Cerebellar nuclear complex (tissue), 1 donor: ENCODE measurements around the gene STYX.

Source experiments
- DNase-seq, 2 experiments: peaks; one replicate each; lab custom pipeline; 2025; lab: John Stamatoyannopoulos, UW

The STYX gene

DNA sequence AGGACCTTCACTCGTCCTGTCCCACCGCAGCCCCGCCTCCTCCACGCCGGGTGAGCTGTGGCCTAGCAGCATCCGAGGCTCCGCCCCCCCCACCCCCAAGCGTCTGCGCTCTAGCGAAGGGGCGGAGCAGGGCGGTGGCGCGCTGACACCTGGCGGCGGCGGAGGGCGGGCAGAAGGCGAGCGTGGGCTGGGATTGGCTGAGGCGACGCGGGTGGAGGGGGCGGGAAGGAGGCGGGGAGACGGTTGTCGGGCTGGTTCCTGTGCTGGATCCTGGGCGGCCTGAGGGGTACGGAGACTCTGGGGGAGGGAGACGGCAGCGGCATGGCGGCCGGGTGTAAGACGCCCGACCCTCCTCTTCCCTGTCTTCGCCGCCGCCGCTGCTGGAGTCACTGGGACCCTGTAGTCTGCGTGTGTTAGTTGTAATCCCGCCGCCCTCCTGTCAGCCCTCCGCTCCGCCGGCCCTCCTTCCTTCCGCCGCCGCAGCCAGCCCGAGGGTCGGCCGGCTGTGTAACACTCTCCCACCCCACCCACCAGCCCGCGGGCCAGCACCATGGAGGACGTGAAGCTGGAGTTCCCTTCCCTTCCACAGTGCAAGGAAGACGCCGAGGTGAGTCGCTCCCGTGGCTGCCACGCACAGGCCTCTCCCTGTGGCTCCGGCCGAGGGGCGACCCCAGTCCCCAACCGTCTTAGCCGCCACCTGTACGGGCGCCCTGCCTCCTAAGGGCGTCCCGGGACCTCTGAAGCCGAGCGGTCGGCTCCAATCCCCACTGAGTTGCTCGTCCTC, at the start of gene STYX:
Gene STYX (plus strand): TSS at position 242 of the 784 bp plus-strand sequence. CDS start 309 bp downstream, at position 551.
- peak; percentile 60 to 86 for DNase-seq

DNA sequence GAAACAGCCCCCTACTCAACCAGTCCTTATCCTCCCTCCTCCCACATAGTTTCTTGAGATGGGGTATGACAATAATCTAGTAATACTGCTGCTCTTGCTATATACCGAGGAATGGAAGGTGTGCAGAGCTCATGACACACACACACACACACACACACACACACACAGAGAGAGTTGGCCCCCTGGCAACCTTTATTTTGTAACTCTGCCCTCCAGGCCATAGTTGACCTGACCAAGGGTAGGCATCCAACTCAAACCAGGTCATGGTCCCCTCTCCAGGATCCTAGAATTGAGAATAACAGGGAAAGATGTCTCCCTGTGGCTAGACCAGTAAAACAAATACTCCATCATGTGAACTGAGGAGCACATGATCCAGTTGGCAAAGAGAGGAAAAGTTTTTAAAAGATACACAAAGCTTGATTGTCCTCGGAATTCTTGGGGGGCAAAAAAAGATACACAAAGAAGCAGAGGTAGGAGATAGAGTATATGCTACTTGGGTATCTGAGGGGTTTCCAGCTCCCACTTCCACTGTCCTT, 45.9 kb upstream of the STYX start:
- no peak for DNase-seq

DNA sequence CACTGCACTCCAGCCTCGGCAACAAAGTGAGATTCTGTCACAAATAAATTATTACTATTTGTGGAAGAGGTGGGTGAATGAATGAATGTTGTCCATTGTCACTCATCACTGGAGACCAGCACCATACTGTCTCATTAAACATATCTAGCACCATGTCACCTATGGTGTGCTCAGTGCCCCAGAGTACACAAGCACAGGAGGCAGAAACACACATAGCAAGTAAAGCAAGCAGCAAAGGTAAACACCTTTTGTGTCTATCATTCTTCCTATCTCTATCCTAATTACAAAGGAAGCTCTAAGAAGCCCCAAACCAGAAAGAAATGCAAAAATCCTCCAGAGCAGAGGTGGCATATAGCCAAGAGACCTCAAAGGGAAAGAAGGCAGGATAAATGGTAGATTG, 43.8 kb upstream of the STYX start:
- no peak for DNase-seq

DNA sequence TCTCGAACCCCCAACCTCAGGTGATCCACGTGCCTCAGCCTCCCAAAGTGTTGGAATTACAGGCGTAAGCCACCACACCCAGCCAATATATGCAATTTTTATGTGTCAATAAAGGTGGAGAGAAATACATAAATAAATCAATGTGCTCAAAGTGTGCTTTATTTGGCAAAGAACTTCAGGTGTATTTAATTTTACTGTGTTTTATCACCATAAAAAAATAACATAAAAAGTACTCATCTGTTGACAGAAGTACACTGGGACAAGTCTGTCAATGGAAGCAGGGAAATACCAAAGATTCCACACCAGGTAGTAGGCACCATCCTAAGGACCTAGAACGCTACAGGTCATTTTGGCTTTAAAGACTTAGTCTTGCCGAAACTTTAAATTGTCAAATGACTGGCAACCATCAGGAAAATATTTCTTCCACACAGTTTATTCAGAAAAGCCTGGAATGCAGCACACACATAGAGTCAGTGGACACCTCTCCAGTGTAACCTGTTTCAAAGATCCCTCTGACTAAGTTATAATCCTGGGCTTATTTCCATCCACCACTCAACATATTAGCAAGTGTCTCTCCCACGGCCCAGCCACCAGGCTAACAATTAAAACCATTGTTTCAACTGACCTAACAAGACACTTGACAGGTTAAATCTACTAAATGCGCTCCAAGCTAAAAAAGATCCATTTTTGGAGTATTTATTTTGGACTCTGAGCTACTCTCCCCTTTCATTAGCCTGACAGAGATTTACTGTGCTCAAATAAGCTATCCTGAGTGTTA, 38.8 kb upstream of the STYX start:
- DNase-seq, result no peak

DNA sequence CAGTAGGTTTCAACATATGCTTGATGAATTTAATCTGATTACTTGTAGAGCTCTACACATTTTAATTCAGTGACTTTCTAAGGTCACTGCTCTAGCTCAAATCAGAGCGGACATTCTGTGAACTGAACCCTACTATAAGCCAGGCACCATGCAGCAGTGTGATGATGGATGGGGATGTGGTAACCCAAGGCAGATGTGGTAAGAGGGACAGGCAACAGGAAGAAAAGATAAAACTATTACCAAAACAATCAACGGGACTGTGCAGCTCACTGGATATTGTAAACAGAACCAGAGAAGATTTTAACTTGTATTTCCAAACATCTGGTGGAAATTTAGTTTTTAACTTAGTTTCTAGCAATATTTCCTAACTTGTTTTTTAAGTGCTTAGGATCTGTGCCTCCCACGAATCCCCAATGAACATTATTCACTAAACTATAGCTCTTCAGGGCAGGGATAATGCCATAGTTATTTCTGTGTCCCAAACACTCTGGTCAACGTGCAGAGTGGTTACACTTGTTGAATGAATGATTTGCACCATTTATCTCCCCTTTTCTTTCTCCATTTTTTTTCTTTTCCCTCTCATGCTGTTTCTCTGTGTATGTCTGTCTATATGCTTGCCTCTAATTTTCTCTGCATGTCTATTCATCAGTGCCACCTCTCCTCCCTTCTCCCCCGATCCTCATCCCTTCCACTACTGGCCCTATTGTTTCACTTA, 37.6 kb upstream of the STYX start:
- no peak for DNase-seq

- no peak for DNase-seq
Observed at GRCh38 chr14:52693036-52693435, 36.9 kb upstream of the STYX start.

DNA sequence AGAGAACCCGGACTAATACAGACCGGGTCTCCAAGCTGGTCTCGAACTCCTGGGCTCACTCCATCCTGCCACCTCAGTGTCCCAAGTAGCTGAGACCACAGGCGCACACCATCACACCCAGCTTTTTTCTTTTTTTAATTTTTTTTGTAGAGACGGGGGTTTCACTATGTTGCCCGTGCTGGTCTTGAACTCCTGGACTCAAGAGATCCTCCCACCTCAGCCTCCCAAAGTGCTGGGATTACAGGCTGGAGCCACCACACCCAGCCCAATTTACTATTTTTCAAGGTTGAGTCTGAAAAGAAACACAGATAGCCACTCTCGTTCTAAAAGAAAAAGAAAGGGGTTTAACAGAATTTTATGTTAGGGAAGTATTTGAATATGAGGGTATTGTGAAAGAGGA, 36.4 kb upstream of the STYX start:
- DNase-seq, result no peak

DNA sequence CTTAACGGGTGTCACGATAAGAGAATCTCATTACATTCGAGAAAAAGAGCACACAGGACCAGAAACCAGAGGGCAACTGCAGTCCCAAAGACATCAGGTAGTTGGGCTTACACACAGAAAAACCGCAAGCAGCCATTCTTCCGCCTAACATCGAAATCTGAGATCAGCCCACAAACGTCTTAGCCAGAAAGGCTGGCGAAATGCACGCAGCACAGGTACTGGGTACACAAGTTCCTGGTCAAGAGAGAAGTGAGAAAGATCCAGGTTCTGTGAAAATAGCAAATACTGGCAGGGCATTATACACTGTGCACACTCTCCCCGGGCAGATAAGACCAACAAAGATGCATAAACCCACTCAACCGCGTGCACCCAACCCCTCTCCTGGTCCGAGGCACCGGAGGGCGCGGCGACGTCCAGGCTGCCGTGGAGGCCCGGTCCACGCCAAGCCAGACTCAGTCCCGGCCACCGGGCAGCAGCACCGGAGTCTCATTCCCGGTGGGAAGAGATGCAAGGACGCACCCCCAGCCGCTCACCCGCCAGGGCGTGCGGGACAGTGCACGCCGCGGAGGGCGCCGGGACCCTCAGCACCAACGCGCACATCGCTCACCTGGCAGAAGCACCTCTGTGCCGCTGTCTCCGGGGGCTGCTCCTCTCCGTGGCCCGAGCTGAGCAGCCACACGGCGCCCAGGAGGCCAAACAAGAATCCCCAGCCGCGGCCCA, 35.0 kb upstream of the STYX start:
- no peak for DNase-seq

GRCh38 chr14:52695481-52696091, 34.4 kb upstream of the STYX start, which contains the start of gene ERO1A:
Gene ERO1A, minus strand, starts transcription at chr14:52695558. Its CDS starts 77 bp downstream, at chr14:52695481.
- peak in 1 of 2 experiments; percentile 42 for DNase-seq

GRCh38 chr14:52700701-52701172, 29.2 kb upstream of the STYX start:
- no peak for DNase-seq

DNA sequence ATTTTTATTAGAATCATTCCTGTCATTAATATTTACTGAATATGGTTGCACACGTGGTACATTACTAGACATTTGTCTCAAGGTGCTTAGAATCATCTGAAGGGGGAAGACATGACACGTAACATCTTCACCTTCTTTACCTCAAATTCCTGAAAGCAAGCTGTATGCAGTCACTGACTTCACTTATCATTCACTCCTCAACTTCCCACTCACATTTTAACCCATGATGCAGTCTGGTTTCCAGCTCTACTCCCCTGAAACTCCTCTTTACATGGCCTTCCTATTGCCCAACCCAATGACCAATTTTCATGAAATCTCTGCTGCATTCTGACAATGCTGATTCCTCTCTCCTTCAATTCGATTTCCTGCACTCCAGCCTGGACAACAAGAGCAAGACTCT, 28.7 kb upstream of the STYX start:
- no peak for DNase-seq

- DNase-seq, result no peak
Observed at GRCh38 chr14:52703225-52703624, 26.7 kb upstream of the STYX start.

DNA sequence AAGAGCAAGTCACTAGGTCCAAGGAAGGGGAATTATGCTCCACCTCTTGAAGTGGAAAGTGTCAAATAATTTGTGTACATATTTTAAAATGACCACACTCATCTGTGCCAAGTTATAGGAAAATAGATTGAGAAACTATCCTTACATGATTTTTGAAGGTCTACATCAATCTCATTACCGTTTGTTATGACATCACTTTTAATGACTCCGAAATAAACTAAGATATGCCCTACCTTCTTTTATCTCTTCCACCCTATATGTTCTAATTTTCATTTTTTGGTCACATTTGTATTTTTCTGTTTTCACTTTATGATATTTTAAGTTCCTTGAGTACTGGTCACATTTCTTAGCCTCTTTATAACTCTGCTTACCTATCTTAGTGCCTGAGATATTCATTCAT, 26.3 kb upstream of the STYX start:
- DNase-seq, result no peak

GRCh38 chr14:52706286-52706685, 23.7 kb upstream of the STYX start:
- no peak for DNase-seq

GRCh38 chr14:52706724-52707706, 23.0 kb upstream of the STYX start, which contains the start of gene PSMC6:
Gene PSMC6, plus strand, starts transcription at chr14:52707200. Its CDS starts 20 bp downstream, at chr14:52707220.
- peak; percentile 44 to 80 for DNase-seq

- no peak for DNase-seq
Observed at GRCh38 chr14:52711666-52712065, 18.3 kb upstream of the STYX start.

DNA sequence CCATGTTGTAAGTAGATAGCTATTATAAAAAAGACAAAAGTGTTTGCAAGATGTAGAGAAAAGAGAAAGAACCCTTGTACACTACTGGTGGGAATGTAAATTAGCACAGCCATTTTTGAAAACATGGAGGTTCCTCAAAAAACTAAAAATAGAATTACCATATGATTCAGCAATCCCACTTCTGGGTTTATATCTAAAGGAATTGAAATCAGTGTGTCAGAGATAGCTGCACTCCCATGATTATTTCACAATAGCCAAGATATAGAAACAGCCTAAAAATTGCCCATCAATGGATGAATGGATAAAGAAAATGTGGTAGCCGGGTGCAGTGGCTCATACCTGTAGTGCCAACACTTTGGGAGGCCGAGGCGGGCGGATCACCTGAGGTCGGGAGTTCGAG, 13.8 kb upstream of the STYX start:
- no peak for DNase-seq

DNA sequence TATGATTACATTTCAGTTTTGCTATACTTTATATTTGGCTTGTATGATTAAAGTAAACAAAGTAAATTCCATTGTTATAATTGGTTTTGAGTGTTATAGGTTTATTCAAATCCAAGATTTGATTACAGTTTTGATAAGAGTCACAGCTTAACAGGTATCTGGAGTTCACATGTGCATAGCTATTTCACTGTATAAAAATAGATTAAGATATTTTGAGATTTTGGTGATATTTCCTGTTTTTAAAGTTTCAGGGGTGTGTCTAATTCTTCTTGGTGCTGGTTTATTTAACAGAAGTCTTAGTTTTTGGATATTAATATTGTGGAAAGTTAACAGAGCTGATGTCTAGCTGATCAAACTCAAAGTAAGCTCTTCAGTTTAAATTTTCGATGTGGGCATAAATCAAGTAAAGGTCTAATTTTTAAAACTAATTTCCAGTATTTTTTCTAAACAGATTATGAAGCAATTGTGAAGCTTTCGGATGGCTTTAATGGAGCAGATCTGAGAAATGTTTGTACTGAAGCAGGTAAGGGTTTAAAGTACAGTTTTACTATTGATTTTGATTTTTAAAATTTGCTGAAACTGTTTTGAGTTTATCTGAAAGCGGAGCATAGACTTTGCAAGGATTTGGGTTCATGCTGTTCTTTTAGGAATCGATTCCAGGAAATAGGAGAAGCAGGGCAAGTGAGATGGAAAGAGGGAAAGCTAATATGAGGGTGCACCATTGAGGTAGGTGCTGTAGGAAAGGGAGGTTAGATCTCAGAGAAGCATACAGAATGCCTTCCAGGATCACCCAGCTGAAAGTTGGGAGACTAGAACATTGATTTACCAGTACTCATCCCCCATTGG, 6.2 kb upstream of the STYX start:
- no peak for DNase-seq

DNA sequence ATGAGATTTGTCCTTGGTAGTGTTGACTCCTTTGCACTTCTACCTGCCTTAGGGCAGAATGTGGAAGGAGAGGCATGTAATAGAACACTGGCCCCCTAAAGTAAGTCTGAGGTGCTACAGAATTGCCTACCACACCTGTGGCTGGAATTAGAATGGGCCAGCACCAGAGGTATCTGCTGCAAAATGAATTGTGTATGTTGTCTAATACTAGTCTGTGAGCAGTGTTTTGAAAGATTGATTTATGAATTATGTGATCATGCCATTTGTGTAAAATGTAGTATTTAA, 5.7 kb upstream of the STYX start:
- DNase-seq, result no peak
